ENCODE results near the gene GALNT10.

- TF ChIP-seq CTCF (optimal IDR thresholded peaks at IDR 0.05 in 1 of 3, IDR thresholded peaks at IDR 0.05 in 1 of 3, conservative IDR thresholded peaks at IDR 0.05 in 1 of 3; ENCODE audit: extremely low read depth in 1 of 3, insufficient read depth in 2 of 3, low read length in 3 of 3), result no peak
- no peak for TF ChIP-seq EZH2 (IDR thresholded peaks at IDR 0.05; ENCODE audit: low read length)
These were observed 4.1 kb downstream of the GALNT10 start for GRCh38 chr5:154194345-154195329.

Data from keratinocyte (primary cell).